SK-N-SH (cell line): ENCODE data around the gene LIN7A.

Experiments used
- EP300 ChIP-seq, 2 experiments: IDR thresholded peaks; 2 replicates each; pipeline versions ENCODE4 v1.4.0 to v1.6.1; 2012; ENCODE audit warnings: borderline replicate concordance in 1 of 2, low read depth in 1 of 2, low read length in 1 of 2
- SMC3 ChIP-seq: IDR thresholded peaks from 2 replicates; pipeline ENCODE4 v1.6.1; 2012; ENCODE audit warnings: low read depth, low read length, improper control_type of control experiment

DNA sequence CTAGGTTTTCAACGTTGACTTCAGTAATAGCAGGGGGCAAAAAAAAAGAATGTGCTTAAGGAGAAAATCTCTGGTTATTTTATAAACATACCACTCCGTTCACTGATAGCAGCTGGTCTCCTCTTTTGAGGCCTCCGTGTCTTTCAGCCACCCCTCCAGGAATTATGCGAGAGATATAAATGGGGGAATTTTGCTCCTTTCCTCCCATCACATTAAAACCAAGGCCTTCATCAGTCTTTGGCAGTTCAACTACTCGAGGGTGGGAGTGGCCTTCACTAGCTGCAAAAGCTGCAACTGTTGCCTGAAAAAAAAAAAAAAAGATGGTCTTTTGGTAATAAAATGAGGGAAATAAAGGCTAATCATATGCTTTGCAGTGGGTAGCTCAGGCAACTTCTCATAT is 92.1 kb downstream of the LIN7A start:
- TF ChIP-seq EP300 (IDR thresholded peaks at IDR 0.05; ENCODE audit: borderline replicate concordance in 1 of 2, low read depth in 1 of 2, low read length in 1 of 2) (no peak), SMC3 (no peak)
